PC-9 (cell line): ENCODE results near the gene DNAJC12. TPM values are rescaled to one million over a fixed set of nuclear protein-coding genes. Genes with fewer than 3 reads are reported as not detected.
A peak's percentile ranks its signal among the peaks of the same experiment; 100 is the strongest.
"Not testable (repeated sequence)": the region's sequence is repeated elsewhere in the genome, so short reads cannot be mapped to it uniquely, and the experiment has no call there.

Experiments used
- BruUV-seq: library from RNA; stranded (reverse); fragments of 400-500 nt; replicated peaks from 2 replicates; lab custom pipeline; 2021; lab: Mats Ljungman, UMichigan
- CTCF ChIA-PET: fragments of 300-600 bp; sonication (Branson Sonifier 250); formaldehyde crosslinking; loops from one replicate; lab custom pipeline; 2022; ENCODE audit warnings: antibody characterized with exemption; lab: Charles Lee
- POLR2A ChIA-PET: fragments of 300-600 bp; sonication (Branson Sonifier 250); formaldehyde crosslinking; loops from one replicate; lab custom pipeline; 2022; ENCODE audit warnings: antibody characterized with exemption; ENCODE audit not compliant: unreplicated experiment; lab: Charles Lee
- DNase-seq, 2 experiments: peaks; one replicate each; pipeline versions ENCODE4 v3.0.0 to v3.0.0-alpha.2; 2015 to 2022; ENCODE audit warnings: mixed read lengths in 1 of 2
- H2AFZ ChIP-seq: fragments of 200-600 bp; sonication (generic); 2 replicates; pipeline ENCODE4 v1.8.1; 2017; ENCODE audit warnings: antibody characterized with exemption
- H3F3A ChIP-seq: fragments of 200-600 bp; sonication (generic); 2 replicates; pipeline ENCODE4 v1.8.1; 2017; ENCODE audit warnings: antibody characterized with exemption, mild to moderate bottlenecking, low read depth; ENCODE audit not compliant: insufficient read depth
- H3K27ac ChIP-seq: fragments of 200-600 bp; sonication (generic); 2 replicates; pipeline ENCODE4 v1.6.1; 2016; ENCODE audit warnings: mixed run types
- H3K27me3 ChIP-seq: fragments of 200-600 bp; sonication (generic); 2 replicates; pipeline ENCODE4 v1.6.1; 2016; ENCODE audit warnings: low read depth, mixed run types; ENCODE audit not compliant: insufficient read depth
- H3K36me3 ChIP-seq: fragments of 200-600 bp; sonication (generic); 2 replicates; pipeline ENCODE4 v1.6.1; 2016; ENCODE audit warnings: low read depth, mixed run types
- H3K4me1 ChIP-seq: fragments of 200-600 bp; sonication (generic); replicated peaks from 2 replicates; pipeline ENCODE4 v1.6.1; 2016; ENCODE audit warnings: mixed run types; ENCODE audit not compliant: insufficient read depth
- H3K4me2 ChIP-seq: fragments of 200-600 bp; sonication (generic); 2 replicates; pipeline ENCODE4 v1.6.1; 2017; ENCODE audit warnings: mixed run types
- H3K4me3 ChIP-seq: fragments of 200-600 bp; sonication (generic); 2 replicates; pipeline ENCODE4 v1.6.1; 2016; ENCODE audit warnings: mixed run types
- H3K79me2 ChIP-seq: fragments of 200-600 bp; sonication (generic); 2 replicates; pipeline ENCODE4 v1.6.1; 2017; ENCODE audit warnings: low read depth, mixed run types
- H3K9me2 ChIP-seq: fragments of 200-600 bp; sonication (generic); 2 replicates; pipeline ENCODE4 v1.8.1; 2017; ENCODE audit warnings: mild to moderate bottlenecking; ENCODE audit not compliant: insufficient read depth
- H3K9me3 ChIP-seq: fragments of 200-600 bp; sonication (generic); 2 replicates; pipeline ENCODE4 v1.8.1; 2016; ENCODE audit warnings: low read depth; ENCODE audit not compliant: insufficient read depth
- H4K20me1 ChIP-seq: fragments of 200-600 bp; sonication (generic); 2 replicates; pipeline ENCODE4 v1.8.1; 2017; ENCODE audit not compliant: insufficient read depth
- EZH2 ChIP-seq: fragments of 200-600 bp; sonication (generic); IDR thresholded peaks from 2 replicates; pipeline ENCODE4 v1.8.0; 2017; ENCODE audit warnings: antibody characterized with exemption, low read depth
- intact Hi-C: fragments of 100-400 bp; cut with micrococcal nuclease; formaldehyde crosslinking; loops from one replicate; pipeline ENCODE4 v1.10.0; 2022; ENCODE audit not compliant: unreplicated experiment
- total RNA-seq: library from RNA; stranded (reverse); gene quantifications from 2 replicates; pipeline ENCODE4 v1.2.3, GENCODE V29; 2021
- TF ChIP-seq, protein P1 (sequence below): fragments of 200-600 bp; sonication (generic); conservative IDR thresholded peaks from 2 replicates; pipeline ENCODE4 v1.6.1; 2017; ENCODE audit warnings: mixed run types, antibody characterized with exemption, mild to moderate bottlenecking, moderate library complexity

The DNAJC12 gene
- total RNA-seq, 1 experiment from 2014 or later = 0.33 TPM

DNA sequence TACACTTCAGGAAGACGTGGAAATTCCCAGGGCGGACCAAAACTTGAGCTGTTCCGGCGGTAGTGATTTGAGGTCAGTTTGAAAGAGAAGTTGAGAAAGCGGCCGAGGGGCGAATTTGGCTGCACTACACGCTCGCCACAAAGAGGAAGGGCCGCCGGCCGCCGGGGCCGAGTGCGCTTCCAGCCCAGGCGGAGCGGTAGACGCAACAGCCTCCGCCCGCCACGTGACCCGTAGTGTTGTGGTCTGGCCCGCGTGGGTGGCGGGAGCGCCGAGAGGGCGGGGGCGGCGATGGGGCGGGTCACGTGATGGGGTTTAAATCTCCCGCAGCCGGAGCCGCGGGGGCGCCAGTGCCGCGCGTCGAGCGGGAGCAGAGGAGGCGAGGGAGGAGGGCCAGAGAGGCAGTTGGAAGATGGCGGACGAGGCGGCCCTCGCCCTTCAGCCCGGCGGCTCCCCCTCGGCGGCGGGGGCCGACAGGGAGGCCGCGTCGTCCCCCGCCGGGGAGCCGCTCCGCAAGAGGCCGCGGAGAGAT, 46.4 kb upstream of the DNAJC12 start, which contains the start of gene SIRT1:
TSS of gene SIRT1 (plus strand) at position 344 of the 529 bp plus-strand sequence. CDS start at position 410, 66 bp downstream.
- no TSS peak for BruUV-seq

DNA sequence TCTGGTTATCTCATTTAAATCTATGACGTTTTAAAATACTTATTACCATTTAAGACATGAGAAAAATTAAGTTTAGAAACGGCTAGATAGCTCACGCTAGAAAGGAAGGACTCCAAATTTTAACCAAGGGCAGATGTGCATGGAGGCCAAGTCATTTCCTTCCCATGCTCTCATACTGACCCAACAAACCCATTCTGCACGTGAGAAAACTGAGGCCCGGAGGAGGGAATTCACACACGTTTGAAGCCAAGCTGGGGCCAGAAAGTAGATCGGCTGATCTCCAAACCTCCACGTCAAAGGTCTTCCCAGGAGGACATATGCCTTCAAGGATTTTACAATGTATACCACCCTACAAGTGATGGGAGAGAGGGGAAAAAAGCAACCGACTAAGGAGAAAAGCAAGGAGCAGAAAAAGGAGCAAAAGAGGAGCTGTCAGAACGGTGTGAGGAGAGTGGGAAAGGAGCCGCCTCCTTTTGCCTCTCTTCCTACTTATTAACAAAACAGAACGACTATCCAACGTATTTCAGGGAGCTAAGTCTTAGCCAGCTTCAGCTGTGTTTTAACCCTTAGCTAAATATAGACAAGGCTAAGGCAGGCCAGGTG, 45.8 kb upstream of the DNAJC12 start:
- TSS peak; percentile 86 for BruUV-seq
- intact Hi-C loops = no loop called here
- Histone ChIP-seq H3K9me3 (no peaks in the 10 kb centered on the region), H4K20me1 (no peaks in the 10 kb centered on the region; the same call in 1 of the 2 replicates), H3K27me3 (no peaks in the 10 kb centered on the region), H3K4me1 (peaks cover 17% of the 10 kb centered on the region), H3K27ac (peak overlapping the region; percentile 63), H3K4me3 (peak overlapping the region; percentile 70), H3K36me3 (peaks cover 19% of the 10 kb centered on the region; the same call in 1 of the 2 replicates), H3F3A (peaks cover 15% of the 10 kb centered on the region; the same call in 1 of the 2 replicates), H3K9me2 (no peaks in the 10 kb centered on the region), H3K4me2 (peak overlapping the region; percentile 80), H3K79me2 (peaks cover 36% of the 10 kb centered on the region), H2AFZ (peak overlapping the region; percentile 92)
- POLR2A ChIA-PET = interaction anchor here (0.6 to 0.7 kb wide), 6 partner anchors 160 to 523 kb away, joined by 3 to 9 read pairs (median 5); partner anchors contain the start of gene RUFY2
- DNase-seq = no peak
- CTCF ChIA-PET = interaction anchor here (0.6 to 1.0 kb wide), 3 partner anchors 28 to 330 kb away, joined by 4 to 11 read pairs (median 6); no protein-coding TSS in a partner anchor
- TF ChIP-seq, protein P1, sequence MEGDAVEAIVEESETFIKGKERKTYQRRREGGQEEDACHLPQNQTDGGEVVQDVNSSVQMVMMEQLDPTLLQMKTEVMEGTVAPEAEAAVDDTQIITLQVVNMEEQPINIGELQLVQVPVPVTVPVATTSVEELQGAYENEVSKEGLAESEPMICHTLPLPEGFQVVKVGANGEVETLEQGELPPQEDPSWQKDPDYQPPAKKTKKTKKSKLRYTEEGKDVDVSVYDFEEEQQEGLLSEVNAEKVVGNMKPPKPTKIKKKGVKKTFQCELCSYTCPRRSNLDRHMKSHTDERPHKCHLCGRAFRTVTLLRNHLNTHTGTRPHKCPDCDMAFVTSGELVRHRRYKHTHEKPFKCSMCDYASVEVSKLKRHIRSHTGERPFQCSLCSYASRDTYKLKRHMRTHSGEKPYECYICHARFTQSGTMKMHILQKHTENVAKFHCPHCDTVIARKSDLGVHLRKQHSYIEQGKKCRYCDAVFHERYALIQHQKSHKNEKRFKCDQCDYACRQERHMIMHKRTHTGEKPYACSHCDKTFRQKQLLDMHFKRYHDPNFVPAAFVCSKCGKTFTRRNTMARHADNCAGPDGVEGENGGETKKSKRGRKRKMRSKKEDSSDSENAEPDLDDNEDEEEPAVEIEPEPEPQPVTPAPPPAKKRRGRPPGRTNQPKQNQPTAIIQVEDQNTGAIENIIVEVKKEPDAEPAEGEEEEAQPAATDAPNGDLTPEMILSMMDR = no peak

More for the DNA sequence above, 46.4 kb upstream of the DNAJC12 start, which contains the start of gene SIRT1:
- Histone ChIP-seq H4K20me1 (no peaks in the 10 kb centered on the region; the same call in 1 of the 2 replicates), H3K27me3 (no peaks in the 10 kb centered on the region), H3K79me2 (peaks cover 38% of the 10 kb centered on the region), H3K36me3 (peaks cover 25% of the 10 kb centered on the region), H3F3A (peaks cover 15% of the 10 kb centered on the region; the same call in 1 of the 2 replicates), H2AFZ (peak within 1 kb of the TSS; percentile 92), H3K27ac (peak within 1 kb of the TSS; percentile 63), H3K9me2 (no peaks in the 10 kb centered on the region), H3K4me3 (peak within 1 kb of the TSS; percentile 70), H3K9me3 (no peaks in the 10 kb centered on the region), H3K4me2 (peak within 1 kb of the TSS; percentile 80), H3K4me1 (peaks cover 17% of the 10 kb centered on the region)
- no peak for TF ChIP-seq EZH2
- TF ChIP-seq, protein P1 = no peak
- peak; percentile 75 to 98 for DNase-seq
- intact Hi-C loops = no loop called here
- ChIA-PET POLR2A (interaction anchor here (0.6 to 0.7 kb wide), 5 partner anchors 110 to 444 kb away, joined by 4 to 9 read pairs (median 7); no protein-coding TSS in a partner anchor), CTCF (interaction anchor here (0.6 to 1.0 kb wide), 3 partner anchors 29 to 329 kb away, joined by 4 to 11 read pairs (median 6); no protein-coding TSS in a partner anchor)

DNA sequence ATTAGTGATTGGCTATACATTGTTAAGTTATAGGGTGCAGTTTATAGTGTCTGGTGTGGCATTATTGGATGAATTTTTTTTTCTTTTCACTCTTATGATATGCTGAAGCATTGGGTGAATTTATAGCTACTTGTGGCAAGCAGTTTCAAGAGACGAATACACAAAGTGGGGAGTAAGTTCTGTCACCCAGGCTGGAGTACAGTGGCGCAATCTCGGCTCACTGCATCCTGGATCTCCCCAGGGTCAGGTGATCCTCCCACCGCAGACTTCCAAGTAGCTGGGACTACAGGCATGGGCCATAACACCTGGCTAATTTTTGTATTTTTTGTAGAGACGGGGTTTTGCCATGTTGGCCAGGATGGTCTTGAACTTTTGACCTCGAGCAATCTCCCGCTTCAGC, 40.1 kb upstream of the DNAJC12 start:
- Histone ChIP-seq H3K79me2 (no peaks in the 10 kb centered on the region), H3K4me2 (no peak overlapping the region), H3K27me3 (no peaks in the 10 kb centered on the region), H3K4me3 (no peak overlapping the region), H3K9me2 (no peaks in the 10 kb centered on the region), H3K9me3 (no peaks in the 10 kb centered on the region), H2AFZ (no peak overlapping the region), H3K4me1 (no peaks in the 10 kb centered on the region), H3F3A (no peaks in the 10 kb centered on the region), H3K27ac (no peak overlapping the region), H4K20me1 (no peaks in the 10 kb centered on the region), H3K36me3 (no peaks in the 10 kb centered on the region)
- POLR2A ChIA-PET = no interaction called here
- TF ChIP-seq EZH2 = no peak
- TF ChIP-seq, protein P1 = no peak
- CTCF ChIA-PET = interaction anchor here (0.6 kb wide), 4 partner anchors 10 to 425 kb away, joined by 3 to 5 read pairs (median 4); no protein-coding TSS in a partner anchor
- intact Hi-C loops = no loop called here
- no peak for DNase-seq
- BruUV-seq = no TSS peak

DNA sequence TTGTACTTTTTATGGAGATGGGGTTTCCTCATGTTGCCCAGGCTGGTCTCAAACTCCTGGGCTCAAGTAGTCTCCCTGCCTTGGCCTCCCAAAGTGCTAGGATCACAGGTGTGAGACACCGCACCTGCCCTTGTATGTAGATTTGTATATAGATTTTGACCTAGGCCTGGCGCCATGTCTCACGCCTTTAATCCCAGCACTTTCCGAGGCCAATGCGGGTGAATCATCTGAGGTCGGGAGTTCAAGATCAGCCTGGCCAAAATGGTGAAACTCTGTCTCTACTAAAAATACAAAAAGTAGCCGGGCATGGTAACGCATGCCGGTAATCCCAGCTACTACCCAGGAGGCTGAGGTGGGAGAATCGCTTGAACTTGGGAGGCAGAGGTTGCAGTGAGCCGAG, 39.4 kb upstream of the DNAJC12 start:
- H3K27me3 ChIP-seq, DNase-seq, intact Hi-C loops, H3K9me3 ChIP-seq, H3K4me1 ChIP-seq, H3K9me2 ChIP-seq, H4K20me1 ChIP-seq, BruUV-seq, H3K4me2 ChIP-seq, H2AFZ ChIP-seq, H3K36me3 ChIP-seq, H3F3A ChIP-seq, H3K79me2 ChIP-seq, H3K4me3 ChIP-seq, H3K27ac ChIP-seq: not testable (repeated sequence)
- ChIA-PET CTCF (interaction anchor here (0.6 kb wide), 1 partner anchor 425 kb away, joined by 5 read pairs; no protein-coding TSS in a partner anchor), POLR2A (interaction anchor here (0.6 kb wide), 1 partner anchor 59 kb away, joined by 3 read pairs; no protein-coding TSS in a partner anchor)
